IMR-90 (cell line): ENCODE measurements around the gene CTIF. TPM values are rescaled to one million over a fixed set of nuclear protein-coding genes. Genes with fewer than 3 reads are reported as not detected.

ENCODE experiments used
- ATAC-seq: fragments of 200-7000 bp; cut with Tn5 transposase; 2 replicates; pipeline ENCODE4 v1.9.1; 2020; ENCODE audit warnings: low read depth, mild to moderate bottlenecking, moderate library complexity
- BruUV-seq: library from RNA; stranded (reverse); fragments of 400-500 nt; replicated peaks from 2 replicates; lab custom pipeline; 2021; lab: Mats Ljungman, UMichigan
- CTCF ChIA-PET: fragments of 300-600 bp; formaldehyde crosslinking; extraction: SDS; loops from one replicate; lab custom pipeline; 2021; ENCODE audit warnings: antibody characterized with exemption; lab: Yijun Ruan, JAX
- POLR2A ChIA-PET: fragments of 300-600 bp; sonication (Branson Sonifier 250); formaldehyde crosslinking; loops from one replicate; lab custom pipeline; 2022; ENCODE audit warnings: antibody characterized with exemption; ENCODE audit not compliant: unreplicated experiment; lab: Charles Lee
- DNase-seq: peaks from one replicate; pipeline ENCODE4 v3.0.0; 2013
- H2AFZ ChIP-seq: replicated peaks from 2 replicates; pipeline ENCODE3; 2013; ENCODE audit warnings: low read length, mild to moderate bottlenecking; ENCODE audit not compliant: poor library complexity
- H2AK5ac ChIP-seq: 2 replicates; pipeline ENCODE4 v1.6.1; 2013; ENCODE audit warnings: low read depth, low read length, inconsistent platforms
- H2AK9ac ChIP-seq: replicated peaks from 2 replicates; pipeline ENCODE3; 2013; ENCODE audit warnings: mild to moderate bottlenecking, low read depth, low read length, moderate library complexity; ENCODE audit not compliant: poor library complexity
- H2BK120ac ChIP-seq: 2 replicates; pipeline ENCODE4 v1.6.1; 2013; ENCODE audit warnings: low read depth, low read length, inconsistent platforms
- H2BK15ac ChIP-seq: 3 replicates; pipeline ENCODE4 v1.6.1; 2013; ENCODE audit warnings: low read depth, low read length, inconsistent platforms
- H2BK20ac ChIP-seq: 2 replicates; pipeline ENCODE4 v1.6.1; 2013; ENCODE audit warnings: low read depth, mild to moderate bottlenecking, inconsistent platforms, low read length, moderate library complexity
- H2BK5ac ChIP-seq: 2 replicates; pipeline ENCODE4 v1.6.1; 2013; ENCODE audit warnings: mild to moderate bottlenecking, low read depth, low read length, inconsistent platforms; ENCODE audit not compliant: poor library complexity, severe bottlenecking
- H3K14ac ChIP-seq: replicated peaks from 2 replicates; pipeline ENCODE4 v1.6.1; 2013; ENCODE audit warnings: low read depth, low read length, inconsistent platforms
- H3K18ac ChIP-seq: 2 replicates; pipeline ENCODE4 v1.6.1; 2013; ENCODE audit warnings: low read depth, low read length, control low read depth
- H3K23ac ChIP-seq: 2 replicates; pipeline ENCODE4 v1.6.1; 2013; ENCODE audit warnings: low read depth, low read length, inconsistent platforms
- H3K27ac ChIP-seq: 2 replicates; pipeline ENCODE4 v1.5.1; 2013; ENCODE audit warnings: mild to moderate bottlenecking, control low read depth, low read length; ENCODE audit not compliant: insufficient read depth
- H3K27me3 ChIP-seq: 2 replicates; pipeline ENCODE4 v1.6.1; 2013; ENCODE audit warnings: low read length; ENCODE audit not compliant: control insufficient read depth, insufficient read depth
- H3K36me3 ChIP-seq: 2 replicates; pipeline ENCODE4 v1.6.1; 2013; ENCODE audit warnings: low read length, mixed read lengths; ENCODE audit not compliant: control insufficient read depth, insufficient read depth
- H3K4ac ChIP-seq: 2 replicates; pipeline ENCODE4 v1.6.1; 2013; ENCODE audit warnings: low read depth, low read length, inconsistent platforms
- H3K4me1 ChIP-seq: 2 replicates; pipeline ENCODE4 v1.6.1; 2013; ENCODE audit warnings: low read length, mixed read lengths; ENCODE audit not compliant: control insufficient read depth, insufficient read depth
- H3K4me2 ChIP-seq: 2 replicates; pipeline ENCODE4 v1.6.1; 2013; ENCODE audit warnings: low read depth, mild to moderate bottlenecking, control low read depth, low read length, moderate library complexity
- H3K4me3 ChIP-seq: 2 replicates; pipeline ENCODE4 v1.5.1; 2013; ENCODE audit warnings: low read depth, mild to moderate bottlenecking, control low read depth, low read length, moderate library complexity; ENCODE audit not compliant: insufficient read depth
- H3K56ac ChIP-seq: 2 replicates; pipeline ENCODE4 v1.6.1; 2013; ENCODE audit warnings: low read length, inconsistent platforms; ENCODE audit not compliant: insufficient read depth; ENCODE audit errors: extremely low read depth
- H3K79me1 ChIP-seq, 2 experiments: 2 replicates each; pipeline ENCODE4 v1.6.1; 2013; ENCODE audit warnings: low read length in 2 of 2, inconsistent platforms in 1 of 2, low read depth in 1 of 2
- H3K9ac ChIP-seq: 2 replicates; pipeline ENCODE4 v1.6.1; 2013; ENCODE audit warnings: low read depth, low read length, control low read depth
- H3K9me1 ChIP-seq: 2 replicates; pipeline ENCODE4 v1.6.1; 2013; ENCODE audit warnings: low read length, inconsistent platforms; ENCODE audit not compliant: insufficient read depth
- H3K9me3 ChIP-seq: 2 replicates; pipeline ENCODE4 v1.6.1; 2013; ENCODE audit warnings: low read length; ENCODE audit not compliant: control insufficient read depth, insufficient read depth
- H4K20me1 ChIP-seq: 2 replicates; pipeline ENCODE4 v1.6.1; 2013; ENCODE audit warnings: low read length, inconsistent platforms; ENCODE audit not compliant: insufficient read depth
- H4K5ac ChIP-seq: 2 replicates; pipeline ENCODE4 v1.6.1; 2013; ENCODE audit warnings: mild to moderate bottlenecking, low read depth, low read length, control low read depth
- H4K8ac ChIP-seq, 2 experiments: 2 replicates each; pipeline ENCODE4 v1.6.1; 2013; ENCODE audit warnings: low read depth in 2 of 2, low read length in 2 of 2, control low read depth in 1 of 2, inconsistent platforms in 1 of 2
- H4K91ac ChIP-seq: 2 replicates; pipeline ENCODE4 v1.6.1; 2013; ENCODE audit warnings: low read depth, low read length, inconsistent platforms; ENCODE audit not compliant: insufficient read depth
- CEBPB ChIP-seq: IDR thresholded peaks from 2 replicates; pipeline ENCODE4 v1.6.1; 2012; ENCODE audit warnings: low read depth, low read length, improper control_type of control experiment
- ELK1 ChIP-seq: fragments of 150-350 bp; IDR thresholded peaks from 2 replicates; pipeline ENCODE4 v1.6.1; 2016; ENCODE audit warnings: low read depth, mild to moderate bottlenecking, low read length, moderate library complexity, borderline replicate concordance
- FOS ChIP-seq: fragments of 150-350 bp; IDR thresholded peaks from 2 replicates; pipeline ENCODE4 v1.6.1; 2016; ENCODE audit warnings: low read depth, low read length
- RFX5 ChIP-seq: IDR thresholded peaks from 2 replicates; pipeline ENCODE4 v1.8.0; 2012; ENCODE audit warnings: low read depth, mild to moderate bottlenecking, low read length, moderate library complexity
- USF2 ChIP-seq: fragments of 150-350 bp; IDR thresholded peaks from 2 replicates; pipeline ENCODE4 v1.6.1; 2017; ENCODE audit warnings: mild to moderate bottlenecking, antibody characterized with exemption, low read length, low read depth
- WGBS, 2 experiments: methylation state at CpG; one replicate each; pipeline versions ENCODE4 v1.1.5 to v1.1.7; 2013; ENCODE audit warnings: missing lambda C conversion rate in 2 of 2; ENCODE audit not compliant: insufficient read length in 1 of 2; ENCODE audit errors: extremely low coverage in 2 of 2; 5-methylcytosine and 5-hydroxymethylcytosine counted together
- dilution Hi-C: fragments of 300-500 bp; cut with HindIII; formaldehyde crosslinking; loops from one replicate; pipeline ENCODE4 v1.14.3; 2018; ENCODE audit warnings: low sequenced_read_pairs; ENCODE audit not compliant: unreplicated experiment
- in situ Hi-C: fragments of 300-500 bp; cut with MboI; formaldehyde crosslinking; loops from 3 replicates; pipeline ENCODE4 v1.14.3; 2019; ENCODE audit warnings: low sequenced_read_pairs, inconsistent platforms, mixed read lengths
- intact Hi-C: fragments of 100-400 bp; cut with micrococcal nuclease; formaldehyde crosslinking; loops from 2 replicates; pipeline ENCODE4 v1.10.0; 2022
- polyA plus RNA-seq, 3 experiments: library from polyadenylated mRNA; depleted of rRNA; stranded (reverse); fragments of >200 nt; gene quantifications; 2 replicates each; pipeline ENCODE4 v1.2.3, GENCODE V29; 2012; ENCODE audit warnings: low replicate concordance in 1 of 3
- total RNA-seq: library from RNA; depleted of rRNA; stranded (reverse); fragments of >200 nt; gene quantifications from 2 replicates; pipeline ENCODE4 v1.2.3, GENCODE V29; 2012
- TF ChIP-seq, protein P1 (sequence below): conservative IDR thresholded peaks from 2 replicates; pipeline ENCODE4 v1.5.1; 2012; ENCODE audit warnings: mild to moderate bottlenecking, low read depth, low read length, improper control_type of control experiment

The CTIF gene
- total and polyA plus RNA-seq, 2 of the 4 experiments (the other 2 are of a cell fraction) = 25.1 to 57.0 TPM

DNA sequence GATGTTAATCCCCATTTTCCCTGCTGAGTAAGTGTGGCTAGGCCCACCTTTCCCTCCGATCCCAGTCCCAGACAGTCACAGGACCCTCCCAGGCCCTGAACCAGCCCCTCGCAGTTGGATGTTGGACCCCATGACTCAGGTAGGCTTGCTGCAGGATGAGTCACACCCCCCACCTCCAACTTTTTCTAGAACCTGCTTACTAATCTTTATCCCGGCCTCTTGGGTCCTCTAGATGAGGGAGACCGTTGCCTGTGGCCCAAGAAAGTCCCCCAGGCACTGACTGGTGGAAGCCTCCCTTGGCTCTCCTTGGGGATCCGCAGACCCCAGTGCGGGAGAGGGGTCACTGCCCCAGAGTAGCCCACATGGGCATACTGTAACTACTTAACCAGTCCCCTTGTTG, 313.5 kb downstream of the CTIF start:
- Histone ChIP-seq H2BK20ac (no peak overlapping the region), H2AK9ac (no peak overlapping the region), H3K4me3 (no peak overlapping the region), H3K14ac (no peak overlapping the region), H3K4me2 (no peak overlapping the region), H3K9ac (no peak overlapping the region), H2BK5ac (no peak overlapping the region), H3K23ac (no peak overlapping the region), H3K9me1 (peaks cover 22% of the 10 kb centered on the region), H3K79me1 (peaks cover 29 to 73% of the 10 kb centered on the region in 2 experiments), H2AK5ac (no peak overlapping the region), H2BK15ac (no peak overlapping the region), H3K4ac (no peak overlapping the region), H4K8ac (no peak overlapping the region), H2AFZ (no peak overlapping the region), H3K9me3 (no peaks in the 10 kb centered on the region), H3K4me1 (peaks cover 7% of the 10 kb centered on the region; the same call in 1 of the 2 replicates), H4K91ac (no peak overlapping the region), H4K20me1 (peaks cover 13% of the 10 kb centered on the region), H3K36me3 (peaks cover 22% of the 10 kb centered on the region), H3K27me3 (no peaks in the 10 kb centered on the region), H3K27ac (no peak overlapping the region), H3K56ac (no peak overlapping the region), H4K5ac (no peak overlapping the region), H2BK120ac (no peak overlapping the region), H3K18ac (no peak overlapping the region)
- dilution Hi-C loops (no loop called here), in situ Hi-C loops (no loop called here), intact Hi-C loops (no loop called here)
- peak; percentile 46 for DNase-seq
- no TSS peak for BruUV-seq
- POLR2A ChIA-PET = no interaction called here
- CTCF ChIA-PET = interaction anchor here (1.0 kb wide), 1 partner anchor 109 kb away, joined by 3 read pairs; no protein-coding TSS in a partner anchor
- WGBS, 2 experiments = 84% methylated on average over 4 of the region's 6 CpGs; no CpG with 5 or more reads in 1 of the 2 experiments
- no peak for ATAC-seq
- TF ChIP-seq CEBPB (no peak), ELK1 (no peak), FOS (peak; percentile 20; the same call in 1 of the 2 replicates), USF2 (no peak), RFX5 (no peak)
- TF ChIP-seq, protein P1, sequence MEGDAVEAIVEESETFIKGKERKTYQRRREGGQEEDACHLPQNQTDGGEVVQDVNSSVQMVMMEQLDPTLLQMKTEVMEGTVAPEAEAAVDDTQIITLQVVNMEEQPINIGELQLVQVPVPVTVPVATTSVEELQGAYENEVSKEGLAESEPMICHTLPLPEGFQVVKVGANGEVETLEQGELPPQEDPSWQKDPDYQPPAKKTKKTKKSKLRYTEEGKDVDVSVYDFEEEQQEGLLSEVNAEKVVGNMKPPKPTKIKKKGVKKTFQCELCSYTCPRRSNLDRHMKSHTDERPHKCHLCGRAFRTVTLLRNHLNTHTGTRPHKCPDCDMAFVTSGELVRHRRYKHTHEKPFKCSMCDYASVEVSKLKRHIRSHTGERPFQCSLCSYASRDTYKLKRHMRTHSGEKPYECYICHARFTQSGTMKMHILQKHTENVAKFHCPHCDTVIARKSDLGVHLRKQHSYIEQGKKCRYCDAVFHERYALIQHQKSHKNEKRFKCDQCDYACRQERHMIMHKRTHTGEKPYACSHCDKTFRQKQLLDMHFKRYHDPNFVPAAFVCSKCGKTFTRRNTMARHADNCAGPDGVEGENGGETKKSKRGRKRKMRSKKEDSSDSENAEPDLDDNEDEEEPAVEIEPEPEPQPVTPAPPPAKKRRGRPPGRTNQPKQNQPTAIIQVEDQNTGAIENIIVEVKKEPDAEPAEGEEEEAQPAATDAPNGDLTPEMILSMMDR = no peak
